ENCODE measurements around the gene MYEOV. TPM values are rescaled to one million over a fixed set of nuclear protein-coding genes. Genes with fewer than 3 reads are reported as not detected.
A peak's percentile ranks its signal among the peaks of the same experiment; 100 is the strongest.

The MYEOV gene
- total and polyA plus RNA-seq, 2 of the 8 experiments (the other 6 are each of a cell fraction or from before 2014, with no cell fraction given): 0.44 to 0.67 TPM

DNA sequence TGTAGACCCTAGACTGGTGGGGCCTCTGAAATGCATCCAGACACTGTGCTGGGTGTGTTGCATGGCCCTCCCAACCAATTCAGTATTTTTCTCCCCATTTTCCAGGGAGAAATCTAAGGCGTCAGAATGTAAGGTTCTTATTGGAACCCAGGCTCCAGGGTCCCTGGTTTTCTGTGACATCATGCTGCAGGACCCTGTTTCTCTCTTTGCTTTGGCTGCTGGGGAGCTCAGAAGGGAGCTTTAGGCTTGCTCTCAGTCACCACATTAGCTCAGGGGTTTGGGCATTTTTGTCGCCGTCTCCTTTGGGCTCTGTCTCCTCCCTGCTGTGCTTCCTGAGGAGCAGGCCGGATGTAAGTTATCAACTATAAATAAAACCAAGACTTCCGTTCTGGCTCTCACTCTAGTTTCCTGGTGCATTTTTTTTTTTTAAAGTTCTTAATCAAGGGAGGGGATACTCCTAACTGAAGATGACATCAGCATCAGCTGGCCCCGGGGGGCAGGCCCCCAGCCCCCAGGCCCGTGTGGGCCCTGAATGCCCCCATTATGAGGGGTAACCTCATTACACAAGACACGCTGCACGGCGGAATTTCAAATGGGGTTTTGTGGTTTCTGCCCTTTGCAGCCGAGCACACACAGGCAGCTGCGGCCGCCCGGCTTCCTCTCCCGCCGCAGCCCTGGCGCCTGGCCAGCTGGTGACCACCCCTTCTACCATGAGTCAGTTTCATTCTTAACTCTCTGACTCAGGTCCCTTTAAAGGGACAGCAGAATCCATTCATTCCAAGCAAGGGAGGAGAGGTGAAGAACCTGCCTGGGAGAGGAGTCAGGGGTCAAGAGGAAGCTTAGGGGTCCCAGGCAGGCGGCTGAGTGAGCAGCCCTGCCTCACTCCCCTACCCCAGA lies 3.2 kb downstream of the MYEOV start:
- Histone ChIP-seq H3K27ac (ENCODE audit: low read depth, low read length) (no peak overlapping the region), H3K4me1 (replicated peaks in 1 of 4; ENCODE audit: control insufficient read depth in 3 of 4, insufficient read depth in 4 of 4, low read length in 3 of 4) (peaks cover 0 to 2% (median under 1%) of the 10 kb centered on the region in 4 experiments; a peak in 2 of 7 replicates), H3K18ac (ENCODE audit: extremely low read depth, low read length) (no peak overlapping the region), H3K23me2 (ENCODE audit: low read depth, low read length) (peaks cover 2% of the 10 kb centered on the region; the same call in 1 of the 2 replicates), H2AFZ (ENCODE audit: low read length) (no peak overlapping the region), H2BK15ac (ENCODE audit: low read length) (no peak overlapping the region), H4K20me1 (replicated peaks in 1 of 2; ENCODE audit: control insufficient read depth in 1 of 2, insufficient read depth in 2 of 2, low read length in 2 of 2) (no peaks in the 10 kb centered on the region), H3K9me3 (ENCODE audit: insufficient read depth in 2 of 2, low read depth in 1 of 2, low read length in 1 of 2) (no peaks in the 10 kb centered on the region), H3K4ac (replicated peaks; ENCODE audit: insufficient read length, low read depth, low read length) (no peak overlapping the region), H2BK20ac (ENCODE audit: low read length) (no peak overlapping the region), H3K4me3 (ENCODE audit: extremely low read depth in 1 of 4, insufficient read depth in 2 of 4, low read depth in 3 of 4, low read length in 4 of 4) (no peak overlapping the region), H3K14ac (ENCODE audit: insufficient read length) (no peak overlapping the region), H3K9ac (replicated peaks in 1 of 4; ENCODE audit: extremely low read depth in 1 of 4, low read depth in 3 of 4, low read length in 3 of 4) (no peak overlapping the region), H3K36me3 (ENCODE audit: control insufficient read depth in 2 of 4, insufficient read depth in 4 of 4, low read length in 3 of 4) (no peaks in the 10 kb centered on the region), H3K4me2 (ENCODE audit: insufficient read depth in 1 of 2, low read depth in 2 of 2, low read length in 2 of 2) (no peak overlapping the region), H2BK12ac (ENCODE audit: low read depth, low read length) (no peak overlapping the region), H3K27me3 (replicated peaks in 1 of 4; ENCODE audit: control insufficient read depth in 3 of 4, extremely low read depth in 1 of 4, insufficient read depth in 3 of 4, low read length in 3 of 4) (no peaks in the 10 kb centered on the region; a peak in 1 of 7 replicates), H3K79me2 (ENCODE audit: control insufficient read depth in 1 of 2, insufficient read depth in 2 of 2, low read length in 2 of 2) (no peaks in the 10 kb centered on the region), H4K8ac (ENCODE audit: extremely low read depth, insufficient read depth, low read length) (no peak overlapping the region), H4K5ac (ENCODE audit: insufficient read length, low read depth, low read length) (no peak overlapping the region), H2BK5ac (ENCODE audit: low read depth, low read length) (no peak overlapping the region), H3K23ac (ENCODE audit: insufficient read length) (no peak overlapping the region), H4K91ac (replicated peaks; ENCODE audit: insufficient read length, low read length) (no peak overlapping the region), H2BK120ac (replicated peaks; ENCODE audit: low read depth, low read length) (no peak overlapping the region), H2AK5ac (ENCODE audit: low read depth, low read length) (peak overlapping the region; percentile 84; the same call in 1 of the 2 replicates), H3K56ac (replicated peaks; ENCODE audit: insufficient read length, low read depth, low read length) (no peak overlapping the region), H3K79me1 (ENCODE audit: low read depth, low read length) (no peaks in the 10 kb centered on the region)
- DNase-seq (ENCODE audit: low read depth in 1 of 2, low spot score in 2 of 2): peak in 1 of 2 experiments; percentile 31
- CTCF ChIA-PET (ENCODE audit: partially characterized antibody): interaction anchor here (0.6 to 2.0 kb wide), 10 partner anchors 9 to 374 kb away, joined by 3 to 7 read pairs (median 3); no protein-coding TSS in a partner anchor
- POLR2A ChIA-PET (ENCODE audit: partially characterized antibody): interaction anchor here (0.7 to 3.1 kb wide), 3 partner anchors 10 to 345 kb away, joined by 3 to 12 read pairs (median 5); no protein-coding TSS in a partner anchor
- no peak for FAIRE-seq
- WGBS, 2 experiments (ENCODE audit: extremely low coverage in 1 of 2, insufficient coverage in 1 of 2, insufficient read length in 1 of 2, insufficient replicate concordance in 2 of 2, low coverage in 1 of 2, low lambda C conversion rate in 2 of 2, missing lambda C conversion rate in 1 of 2): 81% methylated on average over 17 of the region's 18 CpGs; no CpG with 5 or more reads in 1 of the 2 experiments
- TF ChIP-seq KDM5A (IDR thresholded peaks at IDR 0.05; ENCODE audit: low read length) (no peak), TBP (IDR thresholded peaks at IDR 0.05; ENCODE audit: low read depth, low read length) (no peak), MAX (IDR thresholded peaks at IDR 0.05) (no peak), MAFK (IDR thresholded peaks at IDR 0.05; ENCODE audit: low read depth, low read length) (no peak), TAF1 (IDR thresholded peaks at IDR 0.05; ENCODE audit: low read depth, low read length) (no peak), RFX5 (IDR thresholded peaks at IDR 0.05; ENCODE audit: borderline replicate concordance, low read depth, low read length) (no peak), CBX8 (IDR thresholded peaks at IDR 0.05; ENCODE audit: borderline replicate concordance, low read depth, low read length) (no peak), TAF7 (optimal IDR thresholded peaks at IDR 0.05; ENCODE audit: borderline replicate concordance, low read depth, low read length) (no peak), HDAC6 (IDR thresholded peaks at IDR 0.05; ENCODE audit: low read depth, low read length) (no peak), RXRA (IDR thresholded peaks at IDR 0.05; ENCODE audit: insufficient read depth, low read depth, low read length) (no peak)

Measured in H1 (cell line).